ENCODE measurements around the gene FLOT1.
A peak's percentile ranks its signal among the peaks of the same experiment; 100 is the strongest.
"Not testable (repeated sequence)": the region's sequence is repeated elsewhere in the genome, so short reads cannot be mapped to it uniquely, and the experiment has no call there.

The FLOT1 gene

GRCh38 chr6:30743099-30744053 is 889 bp upstream of the FLOT1 start:
- peak; percentile 51 for DNase-seq

- no peak for DNase-seq
These were observed 635 bp downstream of the FLOT1 start for GRCh38 chr6:30741789-30742315.

GRCh38 chr6:30741063-30741779 is 1.3 kb downstream of the FLOT1 start:
- DNase-seq: no peak

- DNase-seq: no peak
These were observed 2.0 kb downstream of the FLOT1 start for GRCh38 chr6:30740540-30740870.

GRCh38 chr6:30738532-30738931 is 4.0 kb downstream of the FLOT1 start:
- DNase-seq: no peak

GRCh38 chr6:30735668-30736314 is 6.7 kb downstream of the FLOT1 start:
- DNase-seq: no peak

- no peak for DNase-seq
These were observed 10.1 kb downstream of the FLOT1 start for GRCh38 chr6:30732237-30732943.

GRCh38 chr6:30730601-30731435 is 11.7 kb downstream of the FLOT1 start:
- peak; percentile 79 for DNase-seq

GRCh38 chr6:30727920-30728553 is 14.4 kb downstream of the FLOT1 start:
- DNase-seq: peak; percentile 22

GRCh38 chr6:30726506-30727413 is 15.7 kb downstream of the FLOT1 start:
- peak; percentile 14 for DNase-seq

GRCh38 chr6:30725713-30726505 is 16.6 kb downstream of the FLOT1 start:
- peak; percentile 43 for DNase-seq

- no peak for DNase-seq
These were observed 17.4 kb downstream of the FLOT1 start for GRCh38 chr6:30724906-30725667.

GRCh38 chr6:30723843-30724741 is 18.4 kb downstream of the FLOT1 start:
- not testable (repeated sequence) for DNase-seq

- not testable (repeated sequence) for DNase-seq
These were observed 19.2 kb downstream of the FLOT1 start for GRCh38 chr6:30723159-30723842.

GRCh38 chr6:30722280-30723112 is 20.0 kb downstream of the FLOT1 start:
- peak; percentile 88 for DNase-seq

- DNase-seq: not testable (repeated sequence)
These were observed 20.5 kb downstream of the FLOT1 start for GRCh38 chr6:30722025-30722279.
